Stimulated activated CD4-positive, alpha-beta T cell treated with anti-CD3 and anti-CD28 coated beads, Interleukin-12 subunit alpha, Interleukin-12 subunit beta, amount 100 ng/mL, for 24 hours (primary cell): ENCODE results near the gene NACC2.
"Not testable (repeated sequence)": the region's sequence is repeated elsewhere in the genome, so short reads cannot be mapped to it uniquely, and the experiment has no call there.

ENCODE experiments used
- DNase-seq, 2 experiments: peaks; one replicate each; pipeline ENCODE4 v3.0.0-alpha.2; 2020; ENCODE audit warnings: low read depth in 2 of 2

Gene NACC2

GRCh38 chr9:136110082-136111061 is 15.3 kb upstream of the NACC2 start:
- no peak for DNase-seq

GRCh38 chr9:136109351-136110081 is 14.4 kb upstream of the NACC2 start:
- peak; percentile 82 to 89 for DNase-seq

- DNase-seq, result no peak
Measured at GRCh38 chr9:136108648-136109266, 13.7 kb upstream of the NACC2 start.

GRCh38 chr9:136107953-136108647 is 13.0 kb upstream of the NACC2 start:
- no peak for DNase-seq

- DNase-seq, result no peak
Measured at GRCh38 chr9:136107155-136107952, 12.3 kb upstream of the NACC2 start.

- DNase-seq, result no peak
Measured at GRCh38 chr9:136105398-136106135, 10.5 kb upstream of the NACC2 start.

GRCh38 chr9:136104916-136105315 is 9.8 kb upstream of the NACC2 start:
- DNase-seq, result no peak

- no peak for DNase-seq
Measured at GRCh38 chr9:136104488-136104800, 9.4 kb upstream of the NACC2 start.

GRCh38 chr9:136103651-136104487 is 8.8 kb upstream of the NACC2 start:
- no peak for DNase-seq

GRCh38 chr9:136101615-136102074 is 6.6 kb upstream of the NACC2 start:
- DNase-seq, result not testable (repeated sequence)

- no peak for DNase-seq
Measured at GRCh38 chr9:136100700-136101614, 5.9 kb upstream of the NACC2 start.

- no peak for DNase-seq
Measured at GRCh38 chr9:136099542-136099941, 4.5 kb upstream of the NACC2 start.

GRCh38 chr9:136098844-136099243 is 3.8 kb upstream of the NACC2 start:
- DNase-seq, result no peak

- DNase-seq, result no peak
Measured at GRCh38 chr9:136098210-136098609, 3.1 kb upstream of the NACC2 start.

GRCh38 chr9:136096505-136097001 is 1.5 kb upstream of the NACC2 start:
- DNase-seq, result no peak

- DNase-seq, result peak in 1 of 2 experiments; percentile 63
Measured at GRCh38 chr9:136093995-136094881, 851 bp downstream of the NACC2 start.
